SK-N-MC (cell line): ENCODE data around the gene TXLNG.
"Not testable (repeated sequence)": the region's sequence is repeated elsewhere in the genome, so short reads cannot be mapped to it uniquely, and the experiment has no call there.

Experiments
- DNase-seq: peaks from one replicate; pipeline ENCODE4 v3.0.0-alpha.2; 2011; ENCODE audit warnings: low read depth, low spot score
- H3K27ac ChIP-seq: fragments of 200-600 bp; sonication (generic); 2 replicates; pipeline ENCODE4 v1.5.1; 2016; ENCODE audit warnings: mixed run types
- H3K36me3 ChIP-seq: fragments of 200-600 bp; sonication (generic); 2 replicates; pipeline ENCODE4 v1.6.1; 2017; ENCODE audit warnings: antibody characterized with exemption, low read length, mixed read lengths; ENCODE audit not compliant: insufficient read depth
- H3K4me3 ChIP-seq: fragments of 200-600 bp; sonication (generic); 2 replicates; pipeline ENCODE4 v1.5.1; 2016
- H3K9ac ChIP-seq: fragments of 200-600 bp; sonication (generic); 2 replicates; pipeline ENCODE4 v1.8.0; 2017; ENCODE audit warnings: mixed run types, mixed read lengths; ENCODE audit not compliant: insufficient read length
- H3K9me3 ChIP-seq: fragments of 200-600 bp; sonication (generic); 2 replicates; pipeline ENCODE4 v1.6.1; 2017; ENCODE audit warnings: low read depth, mild to moderate bottlenecking, antibody characterized with exemption, low read length, moderate library complexity, mixed read lengths
- EZH2 ChIP-seq: fragments of 200-600 bp; sonication (generic); IDR thresholded peaks from one replicate; pipeline ENCODE4 v1.6.1; 2017; ENCODE audit warnings: antibody characterized with exemption
- FOXP2 ChIP-seq: optimal IDR thresholded peaks from 2 replicates; pipeline ENCODE3; 2011; ENCODE audit warnings: mild to moderate bottlenecking, moderate library complexity; ENCODE audit not compliant: insufficient read depth; ENCODE audit errors: extremely low read length, control extremely low read depth
- POLR2AphosphoS5 ChIP-seq: IDR thresholded peaks from 2 replicates; pipeline ENCODE4 v1.6.1; 2012; ENCODE audit warnings: mild to moderate bottlenecking, low read depth, low read length, borderline replicate concordance

Gene TXLNG

DNA sequence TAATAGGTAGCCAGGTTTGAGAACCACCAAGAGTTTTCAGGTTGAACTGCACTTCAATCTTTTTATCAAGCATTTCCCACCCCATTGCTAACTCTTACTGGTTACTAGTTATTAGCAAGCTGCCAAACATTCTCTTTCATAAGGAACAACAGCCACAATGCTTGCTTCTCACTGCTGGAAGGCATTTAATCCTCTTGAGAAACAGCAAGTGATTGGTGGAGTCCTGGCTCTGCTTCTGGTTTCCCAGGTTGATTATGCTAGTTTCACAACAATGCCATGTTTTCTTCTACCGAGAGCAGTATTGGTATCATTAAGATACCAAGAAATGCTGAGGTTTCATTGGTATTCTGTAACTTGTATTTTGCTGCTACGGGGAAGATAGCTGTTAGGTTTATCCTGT lies 32.2 kb upstream of the TXLNG start:
- Histone ChIP-seq H3K9me3 (no peaks in the 10 kb centered on the region), H3K36me3 (peaks cover 20% of the 10 kb centered on the region), H3K9ac (no peak overlapping the region), H3K27ac (no peak overlapping the region), H3K4me3 (no peak overlapping the region)
- TF ChIP-seq POLR2AphosphoS5 (no peak), EZH2 (no peak), FOXP2 (no peak)
- no peak for DNase-seq

DNA sequence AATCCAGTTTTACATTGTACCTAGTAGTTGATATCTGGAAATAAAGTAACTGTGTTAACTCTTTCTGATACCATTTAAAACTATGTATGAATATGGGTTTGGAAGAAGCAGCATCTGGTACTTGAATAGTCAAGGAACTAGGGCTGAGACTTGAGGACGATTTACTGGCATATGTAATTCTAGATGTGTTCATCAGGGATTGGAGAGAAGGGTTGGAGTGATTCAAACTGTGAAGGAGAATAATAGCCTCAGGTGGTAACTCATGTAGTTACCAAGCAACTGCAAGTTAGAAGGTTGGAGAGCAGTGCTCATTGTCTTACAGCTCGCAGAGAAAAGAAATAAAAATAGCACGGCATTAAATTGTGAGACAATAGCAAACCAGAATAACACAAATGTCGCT lies 29.5 kb upstream of the TXLNG start:
- no peak overlapping the region for H3K4me3 ChIP-seq
- H3K9me3 ChIP-seq: no peaks in the 10 kb centered on the region
- no peak for DNase-seq
- H3K36me3 ChIP-seq: peaks cover 24% of the 10 kb centered on the region
- TF ChIP-seq FOXP2 (no peak), POLR2AphosphoS5 (no peak), EZH2 (no peak)
- no peak overlapping the region for H3K9ac ChIP-seq
- no peak overlapping the region for H3K27ac ChIP-seq

DNA sequence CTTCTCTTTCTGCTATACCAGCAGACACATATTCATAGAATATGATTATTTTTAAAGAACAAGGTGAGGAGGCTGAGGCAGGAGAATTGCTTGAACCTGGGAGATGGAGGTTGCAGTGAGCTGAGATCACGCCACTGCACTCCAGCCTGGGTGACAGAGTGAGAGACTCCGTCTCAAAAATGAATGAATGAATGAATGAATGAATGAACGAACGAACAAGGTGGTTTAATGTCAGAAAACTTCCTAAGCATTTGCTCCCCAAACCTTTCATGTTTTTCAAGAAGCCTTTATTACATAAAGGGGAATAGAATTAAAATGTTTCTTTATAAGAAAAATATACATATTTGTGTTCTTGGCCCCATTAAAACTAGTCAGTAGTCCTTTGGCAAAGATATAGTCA lies 24.8 kb upstream of the TXLNG start:
- H3K4me3 ChIP-seq, H3K27ac ChIP-seq, DNase-seq, H3K9ac ChIP-seq, H3K9me3 ChIP-seq: not testable (repeated sequence)
- peaks cover 11% of the 10 kb centered on the region; the same call in 1 of the 2 replicates for H3K36me3 ChIP-seq

DNA sequence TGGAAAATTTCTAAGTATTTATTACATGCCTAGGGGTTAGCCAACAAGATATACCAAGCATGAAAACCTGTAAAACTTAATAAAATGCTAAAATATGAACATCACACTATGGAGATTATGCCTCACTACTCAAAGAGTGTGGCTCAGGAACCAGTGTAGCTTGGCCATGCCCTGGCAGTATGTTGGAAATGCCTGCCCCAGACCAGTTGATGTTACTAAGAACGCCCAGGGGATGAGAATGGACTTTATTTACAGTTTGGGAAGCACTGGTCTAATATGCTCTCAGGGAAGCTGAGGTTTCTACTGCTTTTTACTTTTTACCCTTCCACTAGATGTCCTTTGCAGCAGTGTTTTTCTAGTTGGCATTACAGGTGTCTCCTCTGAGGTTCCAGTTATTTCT lies 23.7 kb upstream of the TXLNG start:
- Histone ChIP-seq H3K27ac (no peak overlapping the region), H3K4me3 (no peak overlapping the region), H3K9me3 (no peaks in the 10 kb centered on the region), H3K9ac (no peak overlapping the region), H3K36me3 (peaks cover 6% of the 10 kb centered on the region; the same call in 1 of the 2 replicates)
- no peak for TF ChIP-seq FOXP2
- no peak for TF ChIP-seq POLR2AphosphoS5
- no peak for TF ChIP-seq EZH2
- DNase-seq: no peak

DNA sequence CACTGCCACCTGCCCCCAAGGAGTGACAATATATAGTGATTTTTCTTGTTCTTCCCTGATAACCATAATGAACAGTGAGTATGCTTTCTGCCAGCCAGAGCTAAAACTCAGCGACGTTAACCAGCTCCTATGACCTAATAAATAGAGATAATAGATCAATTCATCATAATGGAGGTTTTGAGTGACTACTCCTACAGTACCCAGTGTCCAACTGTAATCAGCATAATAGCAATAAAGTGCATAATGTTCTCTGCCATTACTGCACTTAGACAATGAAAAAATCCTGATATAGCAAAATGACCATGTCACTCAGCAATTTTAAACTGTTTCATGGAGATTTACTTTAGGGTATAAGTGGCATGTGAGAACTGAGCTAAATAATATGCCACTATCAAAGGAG lies 20.7 kb upstream of the TXLNG start:
- H3K27ac ChIP-seq: no peak overlapping the region
- H3K4me3 ChIP-seq: no peak overlapping the region
- no peaks in the 10 kb centered on the region for H3K36me3 ChIP-seq
- no peak for DNase-seq
- H3K9me3 ChIP-seq: no peaks in the 10 kb centered on the region
- H3K9ac ChIP-seq: no peak overlapping the region
- no peak for TF ChIP-seq EZH2
- TF ChIP-seq FOXP2: no peak
- TF ChIP-seq POLR2AphosphoS5: no peak

DNA sequence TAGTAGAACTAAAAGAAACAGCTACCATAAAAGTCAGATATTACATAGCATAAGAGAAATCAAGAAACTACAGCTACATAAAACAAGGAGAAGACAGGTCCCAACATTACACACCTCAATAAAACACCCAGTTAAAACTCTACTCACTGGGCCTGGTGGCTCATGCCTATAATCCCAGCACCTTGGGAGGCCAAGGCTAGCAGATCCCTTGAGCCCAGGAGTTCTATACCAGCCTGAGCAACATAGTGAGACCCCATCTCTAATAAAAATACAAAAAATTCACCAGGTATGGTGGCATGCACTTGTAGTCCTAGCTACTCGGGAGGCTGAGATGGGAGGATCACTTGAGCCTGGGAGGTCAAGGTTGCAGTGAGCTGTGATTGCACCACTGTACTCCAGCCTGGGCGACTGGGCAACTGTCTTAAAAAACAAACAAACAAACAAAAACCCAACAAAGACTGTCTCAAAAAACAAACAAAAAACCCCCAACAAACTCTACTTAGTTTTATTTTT lies 15.2 kb upstream of the TXLNG start:
- no peak overlapping the region for H3K4me3 ChIP-seq
- no peak for TF ChIP-seq POLR2AphosphoS5
- no peak for TF ChIP-seq FOXP2
- no peak for TF ChIP-seq EZH2
- DNase-seq: no peak
- H3K27ac ChIP-seq: peak overlapping the region; percentile 95; the same call in 1 of the 2 replicates
- no peak overlapping the region for H3K9ac ChIP-seq
- no peaks in the 10 kb centered on the region for H3K9me3 ChIP-seq
- H3K36me3 ChIP-seq: no peaks in the 10 kb centered on the region

DNA sequence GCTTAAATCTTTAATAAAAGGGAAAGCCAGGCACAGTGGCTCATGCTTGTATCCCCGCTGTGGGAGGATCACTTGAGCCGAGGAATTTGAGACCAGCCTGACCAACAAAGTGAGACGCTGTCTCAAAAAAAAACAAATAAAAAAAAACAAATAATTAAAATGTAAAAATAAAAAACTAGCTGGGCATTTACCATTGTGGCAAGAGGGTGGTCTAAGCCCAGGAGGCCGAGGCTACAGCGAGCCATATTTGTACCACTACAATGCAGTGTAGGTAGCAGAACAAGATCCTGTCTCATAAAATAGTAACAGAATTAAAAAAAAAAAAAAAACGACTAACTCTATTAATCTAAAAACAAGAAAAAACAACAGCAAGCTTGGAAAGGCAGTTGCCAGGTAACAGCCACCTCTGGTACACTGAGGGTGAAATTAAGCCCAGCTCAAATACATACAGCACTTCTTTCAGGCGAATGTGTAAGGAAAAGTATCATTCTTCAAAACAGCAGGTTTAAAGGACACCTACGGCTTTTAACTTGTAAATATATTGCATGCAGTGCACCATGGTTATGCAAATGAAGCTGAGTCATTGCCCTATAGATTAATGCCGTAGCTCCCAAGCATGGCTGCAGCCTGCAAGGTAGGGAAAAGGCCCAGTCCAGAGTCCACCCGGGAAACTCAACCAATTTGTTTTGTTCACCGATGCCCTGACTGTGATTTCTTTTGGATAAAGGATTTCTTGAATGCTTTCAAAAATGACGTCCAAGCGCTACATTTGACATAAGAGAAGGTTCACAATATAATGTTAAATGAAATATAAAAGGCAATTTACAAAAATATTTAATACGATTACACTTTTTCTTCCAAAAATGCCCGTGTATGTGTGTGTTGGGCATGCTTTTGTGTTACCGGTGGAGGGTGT lies 14.5 kb upstream of the TXLNG start:
- no peak overlapping the region for H3K4me3 ChIP-seq
- TF ChIP-seq POLR2AphosphoS5: peak; percentile 95
- no peak for TF ChIP-seq FOXP2
- no peak for TF ChIP-seq EZH2
- H3K9me3 ChIP-seq: no peaks in the 10 kb centered on the region
- DNase-seq: peak; percentile 65
- H3K9ac ChIP-seq: peak overlapping the region; percentile 58
- peak overlapping the region; percentile 95 for H3K27ac ChIP-seq
- H3K36me3 ChIP-seq: no peaks in the 10 kb centered on the region

DNA sequence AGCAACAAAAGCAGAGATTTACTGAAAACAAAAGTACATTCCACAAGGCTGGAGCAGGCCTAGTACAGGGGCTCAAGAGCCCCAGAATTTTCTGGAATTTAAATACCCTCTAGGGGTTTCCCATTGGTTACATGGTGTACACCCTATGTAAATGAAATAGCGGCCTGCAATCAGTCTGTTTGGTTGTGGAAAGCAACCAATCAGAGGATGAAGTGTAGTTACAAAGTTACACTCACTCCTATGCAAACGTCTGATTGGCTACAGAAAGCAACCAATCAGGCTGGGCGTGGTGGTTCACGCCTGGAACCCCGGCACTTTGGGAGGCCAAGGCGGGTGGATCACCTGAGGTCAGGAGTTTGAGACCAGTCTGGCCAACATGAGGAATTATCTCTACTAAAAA lies 13.8 kb upstream of the TXLNG start:
- TF ChIP-seq EZH2: no peak
- TF ChIP-seq FOXP2: no peak
- TF ChIP-seq POLR2AphosphoS5: no peak
- H3K9ac ChIP-seq: peak overlapping the region; percentile 58

DNA sequence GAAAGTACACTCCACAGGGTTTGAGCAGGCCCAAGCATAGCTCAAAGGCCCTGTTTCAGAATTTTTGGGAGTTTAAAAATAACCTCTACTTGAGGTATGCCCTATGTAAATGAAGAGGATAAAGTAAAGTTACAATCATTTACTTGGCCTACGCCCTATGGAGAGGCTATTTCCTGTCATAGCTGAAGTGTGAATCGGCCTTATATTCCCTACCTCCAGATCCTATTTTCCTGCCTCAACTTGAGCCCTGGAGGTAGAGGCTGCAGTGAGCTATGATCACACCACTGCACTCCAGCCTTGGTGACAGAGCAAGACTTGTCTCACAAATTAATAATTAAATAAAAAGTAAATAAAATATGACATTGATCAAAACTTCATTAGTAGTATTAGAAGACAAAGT lies 11.5 kb upstream of the TXLNG start:
- DNase-seq: no peak
- no peaks in the 10 kb centered on the region for H3K36me3 ChIP-seq
- no peak overlapping the region for H3K9ac ChIP-seq
- no peak for TF ChIP-seq FOXP2
- TF ChIP-seq EZH2: no peak
- TF ChIP-seq POLR2AphosphoS5: no peak
- H3K27ac ChIP-seq: no peak overlapping the region
- H3K4me3 ChIP-seq: no peak overlapping the region
- H3K9me3 ChIP-seq: no peaks in the 10 kb centered on the region

More for the DNA sequence above, 13.8 kb upstream of the TXLNG start:
- H3K9me3 ChIP-seq: no peaks in the 10 kb centered on the region
- peak overlapping the region; percentile 95 for H3K27ac ChIP-seq
- DNase-seq: no peak
- no peaks in the 10 kb centered on the region for H3K36me3 ChIP-seq
- no peak overlapping the region for H3K4me3 ChIP-seq
